Frontal cortex (tissue), 4 donors: ENCODE results near the gene HIVEP3. TPM values are rescaled to one million over a fixed set of nuclear protein-coding genes. Genes with fewer than 3 reads are reported as not detected.

ENCODE experiments used
- DNase-seq, 2 donors: peaks; one replicate each; pipeline ENCODE4 v3.0.0; 2012; ENCODE audit warnings: low spot score in 2 of 2
- FAIRE-seq: peaks from 2 replicates; lab custom pipeline; 2012; peaks lifted over from hg19 to GRCh38; lab: Jason Lieb, UNC
- total RNA-seq: library from RNA; depleted of rRNA; stranded (reverse); fragments of >200 nt; gene quantifications from one replicate; pipeline ENCODE4 v1.2.3, GENCODE V29; 2014
- donor health status: control.
- donor health status: control.
- donor health status: control.

HIVEP3 gene
- total RNA-seq, 1 donor from 2014 or later, result 12.6 TPM

DNA sequence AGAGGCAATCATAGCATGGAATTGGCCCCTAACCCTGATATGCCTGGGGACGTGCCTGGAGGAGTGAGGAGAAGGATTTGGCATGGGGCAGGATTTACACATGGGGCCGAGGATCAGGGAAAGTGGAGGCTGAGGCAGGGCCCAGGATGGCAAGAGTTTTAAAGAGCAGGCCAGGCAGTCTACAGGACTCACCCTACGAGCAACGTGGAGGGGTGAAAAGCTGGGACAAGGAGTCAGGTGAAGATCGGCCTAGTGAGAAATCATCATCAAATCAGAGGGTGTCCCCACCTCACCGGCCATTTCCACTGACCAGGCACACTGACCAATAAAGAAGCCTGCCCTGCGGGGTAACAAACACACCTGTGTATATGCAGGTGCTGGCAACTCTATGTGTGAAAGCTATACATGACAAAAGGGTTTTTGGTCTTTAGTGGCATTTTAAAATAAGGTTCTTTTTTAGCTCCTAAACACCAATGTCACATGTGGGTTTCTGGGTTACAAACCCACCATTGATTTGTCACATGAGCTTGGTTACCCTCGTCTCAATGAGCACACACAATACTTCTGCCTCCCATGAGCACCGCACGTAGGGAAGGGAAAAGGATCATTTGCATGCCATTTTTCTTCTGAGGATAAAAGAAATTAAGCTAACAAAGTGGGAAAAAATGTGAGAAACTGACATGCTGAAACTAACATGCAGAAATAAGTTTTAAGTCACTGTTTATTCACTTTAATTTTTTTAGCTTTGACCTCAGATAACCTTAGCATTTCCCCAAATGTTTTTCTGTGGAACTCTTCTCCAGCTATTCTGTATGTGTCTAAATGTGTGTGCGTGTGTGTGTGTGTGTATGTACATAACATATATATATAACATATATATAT lies 266.1 kb downstream of the HIVEP3 start:
- DNase-seq (no peak), FAIRE-seq (no peak)

DNA sequence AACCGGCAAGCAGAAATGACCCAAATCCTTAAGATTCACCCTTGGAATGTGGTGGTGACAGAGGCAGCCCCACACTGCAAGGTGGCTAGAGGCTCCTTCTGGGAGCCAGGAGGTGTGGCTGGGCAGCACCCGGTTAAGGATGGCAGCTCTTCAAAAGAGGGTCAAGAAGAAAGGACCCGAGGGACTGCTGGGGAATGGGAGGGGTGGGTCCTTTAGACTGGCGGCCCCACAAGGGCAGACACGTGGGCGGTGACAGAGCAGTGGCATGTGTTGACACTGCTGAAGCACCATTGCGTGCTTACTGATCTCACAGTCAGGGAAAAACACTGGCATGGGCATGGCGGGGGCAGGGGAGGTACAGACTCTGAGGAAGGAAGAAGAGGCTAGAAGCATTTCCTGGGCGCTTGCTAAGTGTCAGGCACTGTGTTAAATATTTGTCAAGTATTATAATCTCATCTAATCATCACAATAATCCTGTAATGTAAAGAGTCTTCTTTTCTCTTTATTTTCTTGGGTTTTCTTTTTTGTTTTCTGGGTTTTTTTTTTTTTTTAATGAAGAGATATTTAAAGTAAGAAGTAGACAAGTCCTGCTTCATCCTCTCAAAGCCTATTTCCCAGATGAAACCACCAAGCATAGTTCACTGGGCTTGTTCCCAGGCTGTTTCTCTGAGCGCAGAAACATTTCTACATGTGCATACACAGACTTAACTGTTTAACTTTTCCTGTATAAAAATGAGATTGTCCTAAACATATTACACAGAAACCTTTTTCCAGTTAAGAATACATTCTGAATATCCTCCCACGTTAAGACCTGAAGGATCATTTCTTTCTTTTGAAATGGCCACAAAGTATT lies 268.5 kb downstream of the HIVEP3 start:
- DNase-seq (no peak), FAIRE-seq (no peak)

DNA sequence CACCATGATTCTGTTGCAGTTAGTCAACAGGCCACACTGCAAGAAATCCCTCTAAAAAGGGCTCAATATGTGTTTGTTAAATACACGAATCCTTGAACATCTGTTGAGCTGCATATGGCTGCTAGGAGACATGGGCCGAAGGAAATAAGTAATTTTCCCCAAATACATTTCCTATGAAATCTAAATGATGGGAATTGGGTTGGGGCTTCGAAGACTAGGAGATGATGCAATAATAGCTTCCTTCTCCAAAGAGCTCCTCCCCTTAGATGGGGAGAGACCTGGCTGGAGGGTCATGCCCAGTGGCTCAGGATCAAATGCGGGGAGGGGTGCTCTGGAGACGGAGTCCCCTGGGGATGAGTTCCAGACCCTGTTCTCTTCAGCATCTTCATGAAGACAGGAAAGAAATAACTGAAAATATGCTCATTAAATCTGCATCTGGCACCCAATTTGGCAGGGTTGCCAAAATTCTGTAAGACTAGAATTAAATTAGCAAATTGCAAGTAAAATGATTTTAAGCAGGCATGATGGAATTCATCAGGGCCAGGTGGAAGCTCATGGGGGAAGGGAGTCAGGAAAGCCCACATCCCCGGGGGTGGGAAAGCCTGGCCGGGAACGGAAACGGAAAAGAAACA lies 269.2 kb downstream of the HIVEP3 start:
- DNase-seq, result no peak
- FAIRE-seq, result no peak

DNA sequence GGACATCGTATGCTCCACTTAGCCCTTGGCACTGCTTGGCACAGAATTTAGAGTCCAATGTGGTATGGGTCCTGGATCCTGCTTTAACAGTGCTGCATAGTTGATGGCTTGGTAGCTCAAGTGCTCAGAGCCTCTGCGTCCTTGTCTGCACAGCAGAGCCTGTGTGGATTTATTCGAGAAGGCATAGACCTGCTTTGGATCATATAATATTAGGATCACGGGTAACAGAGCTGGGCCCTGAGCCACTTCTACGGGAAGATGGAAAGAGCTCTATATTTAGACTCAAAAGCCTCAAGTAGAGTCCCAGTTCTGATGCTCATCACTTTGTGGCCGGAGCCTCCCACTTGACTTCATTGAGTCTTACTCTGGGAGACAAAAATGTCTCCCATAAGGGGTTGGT lies 269.9 kb downstream of the HIVEP3 start:
- DNase-seq (no peak), FAIRE-seq (no peak)

DNA sequence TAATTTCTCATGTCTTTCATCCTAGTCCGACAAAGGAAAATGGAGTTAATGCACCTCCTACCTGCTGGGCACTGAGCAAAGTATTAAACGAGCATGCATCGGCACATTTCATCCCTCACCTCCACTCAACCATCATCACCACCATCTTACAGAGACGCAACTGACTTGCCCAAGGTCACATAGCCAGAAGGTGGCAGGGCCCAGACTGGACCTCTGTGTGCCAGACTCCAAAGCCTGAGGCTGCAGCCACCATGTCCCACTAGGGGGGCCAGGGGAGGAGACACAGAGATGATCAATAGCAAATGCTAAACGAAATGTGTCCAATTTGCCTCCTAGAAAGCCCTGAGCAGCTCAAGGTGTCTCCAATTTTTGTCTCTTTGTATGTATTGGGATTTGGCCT lies 270.5 kb downstream of the HIVEP3 start:
- no peak for DNase-seq
- FAIRE-seq, result no peak

DNA sequence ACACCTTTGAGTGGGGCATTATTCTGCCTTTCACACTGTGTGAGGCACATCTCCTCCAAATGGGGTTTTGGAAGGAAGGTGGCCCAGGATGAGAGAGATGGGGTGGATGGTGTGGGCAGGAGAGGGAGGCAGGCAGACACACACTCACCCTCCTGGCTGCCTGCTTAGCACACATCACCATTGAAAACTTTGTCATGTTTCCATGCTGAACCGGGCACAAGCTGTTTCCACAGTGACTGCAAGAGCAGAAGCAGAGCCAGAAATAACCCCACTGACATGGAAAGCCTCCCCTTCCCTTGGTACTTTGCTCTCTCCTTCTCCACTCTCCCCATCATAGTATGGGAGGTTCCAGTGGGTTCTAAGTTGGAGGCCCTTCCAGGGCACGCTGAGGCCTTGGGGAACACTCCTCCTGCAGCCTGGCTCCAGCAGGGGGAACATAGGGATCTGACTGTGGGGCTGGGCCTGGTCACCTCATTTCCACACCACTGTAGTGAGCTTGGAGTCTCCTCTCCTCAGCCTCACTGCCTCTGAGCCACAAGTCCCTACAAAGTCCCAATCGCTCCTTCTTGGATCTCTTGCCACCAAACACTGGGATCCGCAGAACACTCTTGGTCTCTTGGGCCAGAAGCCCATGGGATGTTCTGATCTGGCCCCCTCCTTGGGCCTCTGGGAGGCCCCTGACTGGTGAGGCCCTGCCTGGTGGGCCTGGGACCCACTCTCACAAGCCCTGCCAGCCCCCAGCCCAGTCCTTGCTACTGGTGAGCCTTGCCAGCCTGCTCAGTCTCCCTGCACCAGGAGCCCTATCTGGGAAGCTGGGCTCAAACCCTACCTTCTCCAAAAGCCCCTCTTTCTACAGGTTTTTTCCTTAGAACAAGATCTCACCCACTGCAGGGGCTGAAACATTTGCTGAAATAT lies 271.2 kb downstream of the HIVEP3 start:
- FAIRE-seq, result no peak
- DNase-seq, result no peak

DNA sequence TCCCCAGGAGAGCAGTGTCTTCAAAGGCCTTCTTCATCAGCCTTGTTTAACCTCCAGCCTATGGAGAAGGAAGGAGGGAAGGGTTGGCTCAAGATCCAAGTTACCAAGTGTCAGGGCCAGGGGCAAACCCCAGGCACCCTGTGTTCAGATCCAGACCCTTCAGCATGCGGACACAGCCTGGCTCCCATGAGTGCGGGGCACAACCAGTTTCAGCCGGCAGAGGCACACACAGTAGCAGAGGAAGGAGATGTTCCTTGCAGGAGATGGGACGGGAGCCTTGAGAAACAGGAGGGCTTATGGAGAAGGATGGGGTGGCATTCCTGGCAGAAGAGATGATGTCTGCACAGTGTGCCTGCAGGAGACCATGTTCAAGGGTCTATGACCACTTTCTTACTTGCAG lies 272.5 kb downstream of the HIVEP3 start:
- DNase-seq, result no peak
- no peak for FAIRE-seq

DNA sequence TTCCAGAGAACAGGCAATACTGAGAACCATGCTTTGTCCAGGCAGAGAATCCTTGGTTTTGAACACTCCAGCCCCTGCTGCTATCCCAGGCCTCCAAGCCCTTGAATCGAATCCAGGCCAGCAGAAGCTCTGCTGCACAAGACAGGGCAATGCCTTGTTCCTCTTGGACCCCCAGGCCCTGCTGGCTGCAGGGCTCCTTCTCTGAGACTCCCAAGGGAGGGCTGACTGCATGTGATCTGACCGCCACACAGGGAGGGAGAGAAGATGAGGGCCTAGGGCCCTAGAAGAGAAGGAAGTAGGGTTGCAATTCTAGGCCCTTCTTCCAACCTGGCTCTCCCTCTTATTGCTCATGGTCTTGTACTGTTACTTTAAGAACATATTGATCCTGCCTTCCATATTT lies 273.7 kb downstream of the HIVEP3 start:
- DNase-seq (no peak), FAIRE-seq (no peak)

DNA sequence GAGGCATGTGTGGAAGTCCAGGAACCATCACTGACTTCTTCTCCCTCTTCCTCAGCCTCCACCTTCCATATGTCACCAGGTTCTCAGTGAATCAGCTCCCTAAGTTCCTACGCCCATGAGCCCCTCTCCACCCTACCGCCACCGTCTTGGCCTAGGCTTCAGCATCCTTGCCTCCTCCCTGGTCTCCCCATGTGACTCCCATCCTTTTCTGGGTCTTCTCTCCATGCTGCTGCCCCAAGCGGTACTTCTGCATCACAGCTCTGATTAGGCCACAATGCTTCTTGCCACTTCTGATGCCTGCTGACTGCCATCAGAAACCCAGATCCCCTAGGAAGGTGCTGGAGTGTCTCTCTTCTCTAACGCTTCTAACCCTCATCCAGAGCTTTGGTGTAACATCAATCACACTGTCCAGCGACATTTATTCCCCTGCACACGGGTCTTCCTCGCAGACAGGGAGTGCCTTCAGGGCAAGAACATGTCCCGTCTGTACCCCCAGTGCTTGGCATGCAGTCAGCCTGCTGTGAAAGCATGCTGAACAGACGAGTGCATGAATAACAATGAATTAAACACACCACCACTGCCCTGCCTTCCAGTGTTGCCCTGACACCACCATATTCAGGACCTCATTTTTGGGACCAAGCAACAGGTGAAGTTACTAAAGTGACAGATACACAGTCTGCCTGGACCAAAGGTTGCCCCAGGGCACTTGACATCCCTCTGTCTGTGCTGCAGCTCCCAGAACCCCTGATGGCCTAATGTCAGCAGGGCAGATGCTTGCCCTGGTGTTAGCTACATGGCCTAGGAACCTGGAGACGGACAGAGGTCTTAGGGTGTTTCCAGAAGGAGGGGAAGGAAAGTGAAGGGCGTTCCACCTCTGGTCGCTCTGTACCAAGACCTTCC lies 275.6 kb downstream of the HIVEP3 start:
- FAIRE-seq (no peak), DNase-seq (no peak)

DNA sequence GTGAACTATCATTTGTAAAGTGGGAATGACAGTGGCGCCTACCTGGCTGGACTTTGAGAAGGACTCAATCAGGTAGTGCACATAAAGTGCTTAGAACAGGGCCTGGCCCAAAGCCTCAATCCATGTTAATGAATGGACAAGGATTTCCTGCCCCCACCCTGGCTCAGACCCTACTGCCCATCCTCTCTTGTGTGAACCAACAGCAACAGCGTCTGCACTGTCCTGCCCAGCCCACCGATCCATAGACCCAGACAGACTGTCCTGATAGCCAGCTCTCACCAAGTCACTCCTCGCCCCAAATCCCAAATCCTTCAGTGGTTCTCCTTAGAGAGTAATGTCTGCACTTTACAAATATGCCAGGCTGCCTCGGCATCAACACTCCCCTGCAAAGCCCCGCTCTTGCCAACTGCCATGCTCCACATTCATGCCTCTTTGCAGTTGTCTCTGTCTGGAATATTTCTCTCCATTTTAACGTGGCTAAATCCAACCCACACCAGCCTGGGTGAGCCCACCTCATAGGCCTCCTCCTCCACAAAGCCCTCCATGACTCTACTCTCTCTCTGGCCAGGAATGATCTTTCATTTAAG lies 276.7 kb downstream of the HIVEP3 start:
- FAIRE-seq, result no peak
- no peak for DNase-seq

DNA sequence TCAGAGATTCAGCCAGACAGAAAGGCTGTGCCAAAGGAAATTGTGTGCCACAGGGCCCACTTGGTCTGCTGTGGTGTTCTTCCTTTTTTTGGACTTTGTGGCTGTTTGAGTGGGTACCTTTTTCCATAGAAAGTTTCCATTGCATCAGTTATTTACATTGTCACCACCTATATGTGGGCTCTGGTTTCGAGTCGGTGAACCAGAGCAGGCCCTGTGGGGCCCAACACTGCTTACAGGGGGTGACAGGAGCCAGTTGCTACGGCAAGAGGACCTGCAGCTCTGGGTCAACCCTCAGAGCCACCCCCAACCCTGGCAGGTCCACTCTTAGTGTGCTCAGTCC lies 277.3 kb downstream of the HIVEP3 start:
- no peak for FAIRE-seq

DNA sequence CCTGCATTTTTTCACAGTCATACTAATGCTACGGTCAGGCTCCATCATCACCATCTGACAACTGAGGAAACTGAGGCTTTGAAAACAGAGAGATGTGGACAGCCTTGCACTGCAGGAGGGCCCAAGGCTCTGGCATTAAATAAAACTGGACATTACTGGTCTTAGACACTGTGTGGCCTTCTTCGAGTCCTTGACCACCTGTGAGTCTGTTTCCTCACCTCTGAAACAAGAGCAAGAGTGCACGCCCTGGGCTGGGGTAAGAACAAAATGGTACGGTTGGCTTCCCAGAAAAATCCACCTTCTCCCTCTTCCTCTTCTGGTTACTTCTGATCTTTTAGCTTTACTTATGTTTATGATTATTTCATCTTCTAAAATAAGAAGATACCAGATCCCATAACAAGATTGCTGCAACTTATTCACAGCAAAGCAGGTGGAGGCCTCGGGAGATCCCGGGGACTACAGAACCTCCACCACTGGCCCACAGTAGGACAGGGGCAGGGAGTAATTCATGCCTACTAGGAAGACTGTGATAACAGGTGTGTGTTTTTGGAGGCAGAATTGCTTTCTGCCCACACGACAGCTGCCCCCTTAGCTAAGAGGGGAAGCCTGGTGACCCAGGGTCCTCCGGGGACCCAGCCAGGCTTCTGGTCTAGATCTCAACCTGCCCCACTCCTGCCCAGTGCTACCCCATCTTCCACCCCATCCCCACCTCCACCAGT lies 277.8 kb downstream of the HIVEP3 start:
- no peak for DNase-seq
- no peak for FAIRE-seq

More for the DNA sequence above, 277.3 kb downstream of the HIVEP3 start:
- no peak for DNase-seq

DNA sequence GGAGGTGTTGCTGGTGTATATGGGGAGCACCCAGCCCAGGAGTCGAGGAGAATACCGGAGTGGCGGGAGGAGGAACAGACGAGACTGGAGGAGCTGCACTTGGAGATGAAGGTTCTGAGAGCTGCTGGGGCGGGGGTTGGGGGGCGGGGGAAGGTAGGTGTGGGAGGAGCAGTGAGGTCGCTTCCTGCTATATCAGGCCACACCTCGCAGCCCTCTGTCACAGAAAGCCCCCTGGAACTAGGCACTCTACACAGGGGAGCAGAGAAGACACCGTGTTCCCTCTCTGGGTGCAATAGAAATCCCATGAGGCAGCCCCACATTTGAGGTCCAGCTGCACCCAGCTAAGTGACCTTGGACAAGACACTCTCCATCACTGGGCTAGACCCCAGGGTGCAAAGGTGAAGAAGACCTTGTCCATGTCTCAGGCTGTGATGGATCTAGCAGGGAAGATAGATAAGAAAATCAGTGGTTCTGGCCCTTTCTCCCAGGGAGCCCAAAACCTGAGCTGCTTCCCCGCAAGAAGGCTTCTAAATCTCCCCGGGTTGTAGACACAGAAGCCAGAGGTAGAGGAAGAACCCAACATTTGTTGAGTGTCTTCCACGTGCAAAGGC lies 278.5 kb downstream of the HIVEP3 start:
- DNase-seq, result no peak
- FAIRE-seq, result no peak

DNA sequence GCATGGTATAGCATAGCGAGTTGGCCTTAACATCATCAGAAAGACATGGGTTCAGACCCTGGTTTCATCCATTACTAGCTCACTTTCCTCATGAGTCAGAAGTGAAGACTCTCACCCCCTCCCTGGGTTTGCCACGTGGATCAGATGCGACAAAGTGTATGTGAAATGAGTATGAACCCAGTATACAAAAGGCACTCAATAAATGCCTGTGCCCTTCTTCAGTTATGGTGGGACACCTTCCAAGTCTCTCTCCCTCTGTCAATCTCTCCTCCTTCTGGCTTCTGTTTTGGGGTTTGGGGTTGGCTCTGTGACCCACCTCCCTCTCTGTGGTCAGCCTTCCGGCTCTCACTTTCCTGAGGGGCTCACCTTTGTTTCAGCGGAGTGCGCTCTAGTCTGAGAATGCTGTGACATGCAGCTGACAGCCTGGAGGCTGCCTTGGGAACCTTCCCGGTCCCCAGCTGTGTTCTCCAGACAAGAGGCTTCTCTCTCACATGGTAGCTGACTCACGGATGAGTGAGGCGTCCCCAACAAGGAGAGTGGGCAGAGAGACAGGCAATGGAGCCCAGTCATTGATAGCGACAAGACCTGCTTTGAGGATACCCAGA lies 279.3 kb downstream of the HIVEP3 start:
- peak in 1 of 2 donors; percentile 56 for DNase-seq
- no peak for FAIRE-seq

DNA sequence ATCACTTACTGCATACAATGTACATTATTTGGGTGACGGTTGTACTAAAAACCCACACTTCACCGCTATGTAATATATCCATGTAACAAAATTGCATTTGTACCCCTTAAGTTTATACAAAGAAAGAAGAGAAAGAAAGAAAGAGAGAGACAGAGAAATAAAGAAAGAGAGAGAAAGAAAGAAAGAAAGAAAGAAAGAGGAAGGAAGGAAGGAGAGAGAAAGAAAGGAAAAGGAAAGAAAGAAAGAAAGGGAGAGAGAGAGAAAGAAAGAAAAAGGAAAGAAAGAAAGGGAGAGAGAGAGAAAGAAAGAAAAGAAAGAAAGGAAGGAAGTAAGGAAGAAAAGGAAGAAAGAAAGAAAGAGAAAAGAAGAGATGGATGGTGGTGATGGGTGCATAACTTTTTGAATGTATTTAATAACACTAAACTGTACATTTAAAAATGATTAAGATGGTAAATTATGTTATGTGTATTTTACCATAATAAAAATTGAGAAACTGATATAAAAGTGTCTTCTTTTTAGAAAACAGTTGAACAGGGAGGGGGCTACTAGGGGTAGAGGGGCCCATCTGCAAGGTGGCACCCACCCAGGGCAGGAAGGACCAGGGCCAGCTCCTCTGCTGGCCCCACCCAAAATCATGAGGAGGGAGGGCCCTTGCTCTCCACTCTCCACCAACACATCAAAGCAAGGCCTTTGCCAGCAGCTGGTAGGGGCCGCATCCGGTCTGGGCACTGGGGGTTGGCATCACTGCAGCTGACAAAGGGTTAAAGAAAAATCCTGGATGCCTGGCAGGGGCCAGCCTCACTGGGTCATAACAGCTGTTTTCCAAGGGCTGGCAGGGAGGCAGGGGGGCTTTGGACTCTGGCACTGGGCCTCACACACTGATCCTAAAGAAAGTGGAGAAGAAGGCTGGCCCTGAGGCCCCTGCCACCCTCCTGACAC lies 280.4 kb downstream of the HIVEP3 start:
- FAIRE-seq, result no peak

DNA sequence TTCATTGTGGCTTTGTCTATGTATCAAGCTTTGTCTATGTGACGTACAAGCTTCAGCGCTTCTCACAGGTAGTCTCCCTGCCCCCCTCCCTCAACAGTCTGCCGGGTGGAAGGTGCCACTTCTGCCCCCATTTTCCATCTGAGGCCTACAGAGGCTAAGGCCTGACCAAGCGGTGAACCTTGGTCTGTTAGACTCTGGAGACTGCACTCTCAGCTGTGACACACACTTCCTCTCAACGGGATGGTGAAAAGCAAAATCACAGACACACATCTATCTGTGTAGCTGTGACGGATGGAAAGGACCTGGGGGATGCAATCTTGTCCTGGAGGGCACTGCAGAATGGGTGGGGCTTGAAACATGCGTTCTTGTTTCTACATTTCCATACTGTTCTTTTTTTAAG lies 281.4 kb downstream of the HIVEP3 start:
- no peak for DNase-seq

More for the DNA sequence above, 280.4 kb downstream of the HIVEP3 start:
- no peak for DNase-seq

More for the DNA sequence above, 281.4 kb downstream of the HIVEP3 start:
- no peak for FAIRE-seq
